PFSK-1 (cell line): ENCODE results near the gene STK33.

Experiments used
- FOXP2 ChIP-seq: optimal IDR thresholded peaks from 2 replicates; pipeline ENCODE3; 2011; ENCODE audit warnings: borderline replicate concordance, control low read depth, inconsistent platforms; ENCODE audit not compliant: insufficient read depth; ENCODE audit errors: extremely low read length, extremely low read depth
- POLR2AphosphoS5 ChIP-seq: IDR thresholded peaks from 2 replicates; pipeline ENCODE4 v1.6.1; 2012; ENCODE audit warnings: low read depth, mild to moderate bottlenecking, control low read depth, low read length, moderate library complexity
- SIN3A ChIP-seq: IDR thresholded peaks from 2 replicates; pipeline ENCODE4 v1.6.1; 2012; ENCODE audit warnings: mild to moderate bottlenecking, low read length, moderate library complexity, borderline replicate concordance; ENCODE audit not compliant: insufficient read depth
- TAF1 ChIP-seq: IDR thresholded peaks from 2 replicates; pipeline ENCODE4 v1.6.1; 2012; ENCODE audit warnings: low read length, control low read depth, borderline replicate concordance; ENCODE audit not compliant: insufficient read depth
- TF ChIP-seq, protein P1 (sequence below), 2 experiments: IDR thresholded peaks; 2 replicates each; pipeline versions ENCODE4 v1.6.1 to v1.8.0; 2011 to 2012; ENCODE audit warnings: low read depth in 2 of 2, low read length in 2 of 2, control low read depth in 1 of 2, inconsistent platforms in 1 of 2, mild to moderate bottlenecking in 1 of 2, moderate library complexity in 1 of 2; ENCODE audit not compliant: insufficient read depth in 1 of 2

STK33 gene

DNA sequence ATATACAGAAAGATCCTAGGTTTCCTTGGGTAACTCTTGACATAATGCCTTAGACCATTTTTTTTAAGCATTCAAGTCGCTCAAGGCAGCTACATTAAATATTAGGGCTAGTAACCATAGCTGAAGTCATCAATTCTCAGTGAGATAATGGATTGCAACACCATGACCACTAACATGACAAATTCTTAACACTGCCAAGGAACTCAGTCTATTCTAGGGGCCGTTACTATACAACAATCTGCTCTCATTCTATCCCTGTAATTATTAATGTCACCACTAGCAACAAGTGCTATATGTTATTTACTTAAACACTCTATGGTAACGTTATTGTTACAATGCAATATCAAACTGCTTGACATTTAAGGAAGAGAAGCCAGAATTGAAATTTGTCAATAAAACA lies 3.2 kb upstream of the STK33 start:
- TF ChIP-seq POLR2AphosphoS5 = no peak
- no peak for TF ChIP-seq TAF1
- TF ChIP-seq SIN3A = no peak
- TF ChIP-seq FOXP2 = no peak
- TF ChIP-seq, protein P1, sequence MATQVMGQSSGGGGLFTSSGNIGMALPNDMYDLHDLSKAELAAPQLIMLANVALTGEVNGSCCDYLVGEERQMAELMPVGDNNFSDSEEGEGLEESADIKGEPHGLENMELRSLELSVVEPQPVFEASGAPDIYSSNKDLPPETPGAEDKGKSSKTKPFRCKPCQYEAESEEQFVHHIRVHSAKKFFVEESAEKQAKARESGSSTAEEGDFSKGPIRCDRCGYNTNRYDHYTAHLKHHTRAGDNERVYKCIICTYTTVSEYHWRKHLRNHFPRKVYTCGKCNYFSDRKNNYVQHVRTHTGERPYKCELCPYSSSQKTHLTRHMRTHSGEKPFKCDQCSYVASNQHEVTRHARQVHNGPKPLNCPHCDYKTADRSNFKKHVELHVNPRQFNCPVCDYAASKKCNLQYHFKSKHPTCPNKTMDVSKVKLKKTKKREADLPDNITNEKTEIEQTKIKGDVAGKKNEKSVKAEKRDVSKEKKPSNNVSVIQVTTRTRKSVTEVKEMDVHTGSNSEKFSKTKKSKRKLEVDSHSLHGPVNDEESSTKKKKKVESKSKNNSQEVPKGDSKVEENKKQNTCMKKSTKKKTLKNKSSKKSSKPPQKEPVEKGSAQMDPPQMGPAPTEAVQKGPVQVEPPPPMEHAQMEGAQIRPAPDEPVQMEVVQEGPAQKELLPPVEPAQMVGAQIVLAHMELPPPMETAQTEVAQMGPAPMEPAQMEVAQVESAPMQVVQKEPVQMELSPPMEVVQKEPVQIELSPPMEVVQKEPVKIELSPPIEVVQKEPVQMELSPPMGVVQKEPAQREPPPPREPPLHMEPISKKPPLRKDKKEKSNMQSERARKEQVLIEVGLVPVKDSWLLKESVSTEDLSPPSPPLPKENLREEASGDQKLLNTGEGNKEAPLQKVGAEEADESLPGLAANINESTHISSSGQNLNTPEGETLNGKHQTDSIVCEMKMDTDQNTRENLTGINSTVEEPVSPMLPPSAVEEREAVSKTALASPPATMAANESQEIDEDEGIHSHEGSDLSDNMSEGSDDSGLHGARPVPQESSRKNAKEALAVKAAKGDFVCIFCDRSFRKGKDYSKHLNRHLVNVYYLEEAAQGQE (IDR thresholded peaks at IDR 0.05; ENCODE audit: insufficient read depth in 1 of 2, low read depth in 2 of 2, low read length in 2 of 2) = no peak

DNA sequence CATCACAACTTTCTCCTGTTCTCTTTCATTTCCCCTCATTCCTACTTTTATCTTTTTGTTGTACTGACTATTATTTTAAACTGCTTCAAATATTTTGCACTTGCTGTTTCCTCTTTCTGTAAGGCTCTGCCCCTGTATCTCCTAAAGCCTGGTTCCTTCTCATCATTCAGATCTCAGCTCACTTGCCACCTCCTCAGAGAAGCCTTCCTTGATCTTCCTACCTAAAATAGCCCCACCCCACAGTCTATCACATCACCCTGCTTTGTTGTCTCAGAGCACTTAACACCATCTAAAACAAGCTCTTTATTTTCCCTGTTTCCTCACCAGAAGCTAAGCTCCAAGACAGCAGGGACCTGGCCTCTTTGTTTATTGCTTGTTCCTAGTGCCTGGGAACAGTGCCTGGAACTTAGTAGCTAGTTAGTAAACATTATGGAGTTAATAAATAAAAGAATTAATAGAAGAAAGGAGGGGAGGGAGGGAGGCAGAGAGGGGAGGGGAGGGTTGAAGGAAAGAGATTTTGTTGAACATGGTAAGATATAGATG lies 2.5 kb upstream of the STK33 start:
- TF ChIP-seq SIN3A (no peak), POLR2AphosphoS5 (no peak), FOXP2 (no peak), TAF1 (no peak)
- TF ChIP-seq, protein P1 (IDR thresholded peaks at IDR 0.05; ENCODE audit: insufficient read depth in 1 of 2, low read depth in 2 of 2, low read length in 2 of 2) = no peak

DNA sequence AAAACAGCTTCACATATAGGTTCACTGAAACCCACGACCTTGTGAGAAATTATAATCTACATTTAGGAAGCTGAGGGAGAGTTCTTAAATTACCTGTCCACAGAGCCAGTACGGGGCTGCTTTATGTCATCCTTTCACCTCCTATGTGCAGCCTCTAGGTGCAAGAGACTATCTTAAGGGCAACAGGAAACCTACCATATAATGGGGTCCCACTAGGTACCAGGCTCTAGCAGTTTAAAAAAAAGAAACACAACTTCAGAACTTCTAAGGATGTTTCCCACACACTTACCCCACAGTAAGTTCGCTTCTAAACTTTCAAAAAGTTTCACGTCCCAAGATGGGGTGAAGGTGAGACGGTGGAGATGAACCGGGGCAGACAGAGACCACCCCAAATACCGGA lies 573 bp downstream of the STK33 start:
- no peak for TF ChIP-seq FOXP2
- TF ChIP-seq, protein P1 (IDR thresholded peaks at IDR 0.05; ENCODE audit: insufficient read depth in 1 of 2, low read depth in 2 of 2, low read length in 2 of 2) = no peak
- no peak for TF ChIP-seq TAF1
- no peak for TF ChIP-seq SIN3A
- TF ChIP-seq POLR2AphosphoS5 = no peak

DNA sequence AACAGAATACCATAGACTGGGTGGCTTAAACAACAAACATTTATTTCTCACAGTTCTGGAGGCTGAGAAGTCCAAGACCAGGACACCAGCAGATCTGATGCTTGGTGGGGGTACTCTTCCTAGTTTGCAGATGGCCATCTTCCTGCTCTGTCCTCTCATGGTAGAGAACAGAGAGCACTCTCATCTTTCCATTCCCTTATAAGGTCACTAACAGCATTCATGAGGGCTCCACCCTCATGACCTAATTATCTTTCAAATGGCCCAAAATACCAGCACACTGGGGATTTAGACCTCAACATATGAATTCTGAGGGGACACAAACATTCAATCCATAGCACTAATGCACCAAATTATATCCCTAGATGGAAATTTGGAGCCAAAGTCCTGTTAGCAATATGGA lies 6.1 kb downstream of the STK33 start:
- no peak for TF ChIP-seq SIN3A
- TF ChIP-seq, protein P1 (IDR thresholded peaks at IDR 0.05; ENCODE audit: insufficient read depth in 1 of 2, low read depth in 2 of 2, low read length in 2 of 2) = no peak

DNA sequence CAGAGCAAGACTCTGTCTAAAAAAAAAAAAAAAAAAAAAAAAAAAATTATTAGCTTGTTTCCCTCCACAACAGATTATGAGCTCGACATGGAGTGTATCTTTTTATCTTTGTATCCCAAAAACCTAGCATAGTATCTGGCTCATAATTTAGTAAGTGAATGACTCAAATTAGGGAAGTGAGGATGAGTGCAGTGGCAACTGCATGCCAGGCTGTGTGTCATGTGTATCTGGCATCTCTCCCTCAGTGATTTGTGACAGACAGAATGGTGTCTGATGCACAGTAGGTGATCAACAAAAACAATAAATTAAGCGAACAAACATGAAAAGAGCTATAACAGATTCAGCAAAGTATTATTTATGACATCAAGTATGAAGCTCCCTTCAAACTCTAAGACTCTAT lies 7.2 kb downstream of the STK33 start:
- TF ChIP-seq POLR2AphosphoS5 (no peak), TAF1 (no peak), FOXP2 (no peak), SIN3A (no peak)
- TF ChIP-seq, protein P1 (IDR thresholded peaks at IDR 0.05; ENCODE audit: insufficient read depth in 1 of 2, low read depth in 2 of 2, low read length in 2 of 2) = no peak
